HEK293 (cell line): ENCODE results near the gene INPP5F.

ENCODE experiments used
- CTCF ChIA-PET: fragments of 350-600 bp; formaldehyde crosslinking; extraction: SDS; loops from one replicate; lab custom pipeline; 2021; ENCODE audit warnings: antibody characterized with exemption; lab: Yijun Ruan, JAX
- POLR2A ChIA-PET: fragments of 300-600 bp; formaldehyde crosslinking; extraction: SDS; loops from one replicate; lab custom pipeline; 2020; ENCODE audit warnings: antibody characterized with exemption, inconsistent platforms; lab: Yijun Ruan, JAX
- H3K27ac ChIP-seq: fragments of 200-500 bp; sonication (Bioruptor generic); 2 replicates; pipeline ENCODE4 v1.5.1; 2014; ENCODE audit warnings: low read depth, low read length, control low read depth, inconsistent platforms; ENCODE audit errors: extremely low read depth
- H3K36me3 ChIP-seq, 2 experiments: fragments of 200-500 bp in 1 of 2; sonication (Bioruptor generic) in 1 of 2; 1 replicate in 1 of 2; 2 replicates in 1 of 2; pipeline ENCODE4 v1.5.1; 2014 to 2017; ENCODE audit warnings: inconsistent platforms in 2 of 2, low read length in 2 of 2; ENCODE audit not compliant: control insufficient read depth in 2 of 2, insufficient read depth in 1 of 2
- H3K4me1 ChIP-seq: fragments of 200-500 bp; sonication (Bioruptor generic); 2 replicates; pipeline ENCODE4 v1.5.1; 2014; ENCODE audit warnings: mild to moderate bottlenecking, low read length, inconsistent platforms; ENCODE audit not compliant: control insufficient read depth, insufficient read depth
- H3K4me3 ChIP-seq: 2 replicates; pipeline ENCODE4 v1.5.1; 2011; ENCODE audit warnings: low read depth, mild to moderate bottlenecking, control low read depth, low read length, moderate library complexity
- H3K9me3 ChIP-seq: fragments of 200-500 bp; sonication (Bioruptor generic); 2 replicates; pipeline ENCODE4 v1.5.1; 2014; ENCODE audit warnings: low read depth, low read length, inconsistent platforms; ENCODE audit not compliant: control insufficient read depth, insufficient read depth
- BCL11B ChIP-seq: fragments of 450-650 bp; formaldehyde crosslinking; IDR thresholded peaks from 2 replicates; pipeline ENCODE4 v1.5.1; 2016; ENCODE audit warnings: low read depth, missing biosample characterization, missing genetic modification characterization
- FEZF1 ChIP-seq: fragments of 450-650 bp; formaldehyde crosslinking; IDR thresholded peaks from 2 replicates; pipeline ENCODE4 v1.5.1; 2016; ENCODE audit warnings: missing biosample characterization, missing genetic modification characterization
- GLIS1 ChIP-seq: fragments of 450-650 bp; formaldehyde crosslinking; IDR thresholded peaks from 2 replicates; pipeline ENCODE4 v1.5.1; 2016; ENCODE audit warnings: missing biosample characterization, missing genetic modification characterization
- MEIS1 ChIP-seq: sonication (generic); formaldehyde crosslinking; IDR thresholded peaks from 2 replicates; pipeline ENCODE4 v1.8.1; 2022; ENCODE audit warnings: missing genetic modification reagents, mild to moderate bottlenecking, borderline replicate concordance
- MZF1 ChIP-seq: fragments of 450-650 bp; formaldehyde crosslinking; IDR thresholded peaks from 2 replicates; pipeline ENCODE4 v1.5.1; 2017; ENCODE audit warnings: missing biosample characterization, missing genetic modification characterization, borderline replicate concordance
- PATZ1 ChIP-seq: fragments of 450-650 bp; formaldehyde crosslinking; IDR thresholded peaks from 2 replicates; pipeline ENCODE4 v1.5.1; 2016; ENCODE audit warnings: missing biosample characterization, missing genetic modification characterization
- PRDM1 ChIP-seq: fragments of 450-650 bp; formaldehyde crosslinking; IDR thresholded peaks from 2 replicates; pipeline ENCODE4; 2016; ENCODE audit warnings: missing biosample characterization, missing genetic modification characterization
- REPIN1 ChIP-seq: fragments of 450-650 bp; formaldehyde crosslinking; IDR thresholded peaks from 2 replicates; pipeline ENCODE4 v1.5.1; 2017; ENCODE audit warnings: missing biosample characterization, missing genetic modification characterization, low read depth
- SCRT2 ChIP-seq: fragments of 450-650 bp; formaldehyde crosslinking; IDR thresholded peaks from 2 replicates; pipeline ENCODE4 v1.5.1; 2016; ENCODE audit warnings: missing biosample characterization, missing genetic modification characterization
- ZBTB17 ChIP-seq: fragments of 450-650 bp; formaldehyde crosslinking; IDR thresholded peaks from 2 replicates; pipeline ENCODE4 v1.5.1; 2016; ENCODE audit warnings: missing biosample characterization, missing genetic modification characterization
- ZBTB20 ChIP-seq: fragments of 450-650 bp; formaldehyde crosslinking; IDR thresholded peaks from 2 replicates; pipeline ENCODE4 v1.5.1; 2016; ENCODE audit warnings: missing biosample characterization, missing genetic modification characterization
- ZBTB21 ChIP-seq: fragments of 450-650 bp; formaldehyde crosslinking; IDR thresholded peaks from 2 replicates; pipeline ENCODE4 v1.5.1; 2017; ENCODE audit warnings: missing biosample characterization, missing genetic modification characterization
- ZNF10 ChIP-seq: fragments of 450-650 bp; formaldehyde crosslinking; IDR thresholded peaks from 2 replicates; pipeline ENCODE4 v1.5.1; 2017; ENCODE audit warnings: missing biosample characterization, missing genetic modification characterization
- ZNF24 ChIP-seq: fragments of 450-650 bp; formaldehyde crosslinking; IDR thresholded peaks from 2 replicates; pipeline ENCODE4 v1.5.1; 2016; ENCODE audit warnings: missing biosample characterization, missing genetic modification characterization
- ZNF324 ChIP-seq: fragments of 450-650 bp; formaldehyde crosslinking; IDR thresholded peaks from 2 replicates; pipeline ENCODE4 v1.5.1; 2016; ENCODE audit warnings: missing biosample characterization, missing genetic modification characterization
- ZNF341 ChIP-seq: fragments of 450-650 bp; formaldehyde crosslinking; IDR thresholded peaks from 2 replicates; pipeline ENCODE4; 2016; ENCODE audit warnings: low read depth, missing biosample characterization, missing genetic modification characterization
- ZNF561 ChIP-seq: fragments of 450-650 bp; IDR thresholded peaks from 2 replicates; pipeline ENCODE4 v1.5.1; 2018; ENCODE audit warnings: missing biosample characterization, missing genetic modification characterization, borderline replicate concordance
- ZNF600 ChIP-seq: fragments of 450-650 bp; formaldehyde crosslinking; IDR thresholded peaks from 2 replicates; pipeline ENCODE4 v1.5.1; 2016; ENCODE audit warnings: missing biosample characterization, missing genetic modification characterization
- ZNF629 ChIP-seq: fragments of 450-650 bp; formaldehyde crosslinking; IDR thresholded peaks from 2 replicates; pipeline ENCODE4 v1.5.1; 2017; ENCODE audit warnings: missing biosample characterization, missing genetic modification characterization
- ZNF660 ChIP-seq: fragments of 450-650 bp; IDR thresholded peaks from 2 replicates; pipeline ENCODE4 v1.5.1; 2018; ENCODE audit warnings: missing biosample characterization, mild to moderate bottlenecking, missing genetic modification characterization
- ZNF843 ChIP-seq: fragments of 450-650 bp; formaldehyde crosslinking; IDR thresholded peaks from 2 replicates; pipeline ENCODE4 v1.5.1; 2016; ENCODE audit warnings: missing biosample characterization, missing genetic modification characterization
- ZXDB ChIP-seq: fragments of 450-650 bp; formaldehyde crosslinking; IDR thresholded peaks from 2 replicates; pipeline ENCODE4 v1.5.1; 2016; ENCODE audit warnings: missing biosample characterization, missing genetic modification characterization
- TF ChIP-seq, protein P1 (sequence below): fragments of 450-650 bp; formaldehyde crosslinking; IDR thresholded peaks from 2 replicates; pipeline ENCODE4 v1.5.1; 2016; ENCODE audit warnings: missing biosample characterization, missing genetic modification characterization
- TF ChIP-seq, protein P2 (sequence below): fragments of 450-650 bp; formaldehyde crosslinking; IDR thresholded peaks from 2 replicates; pipeline ENCODE4 v1.5.1; 2016; ENCODE audit warnings: missing biosample characterization, missing genetic modification characterization
- TF ChIP-seq, protein P3 (sequence below): fragments of 450-650 bp; formaldehyde crosslinking; IDR thresholded peaks from 2 replicates; pipeline ENCODE4 v1.5.1; 2016; ENCODE audit warnings: missing biosample characterization, missing genetic modification characterization
- TF ChIP-seq, protein P4 (sequence below): fragments of 450-650 bp; formaldehyde crosslinking; IDR thresholded peaks from 2 replicates; pipeline ENCODE4 v1.5.1; 2017; ENCODE audit warnings: missing biosample characterization, missing genetic modification characterization

The INPP5F gene

DNA sequence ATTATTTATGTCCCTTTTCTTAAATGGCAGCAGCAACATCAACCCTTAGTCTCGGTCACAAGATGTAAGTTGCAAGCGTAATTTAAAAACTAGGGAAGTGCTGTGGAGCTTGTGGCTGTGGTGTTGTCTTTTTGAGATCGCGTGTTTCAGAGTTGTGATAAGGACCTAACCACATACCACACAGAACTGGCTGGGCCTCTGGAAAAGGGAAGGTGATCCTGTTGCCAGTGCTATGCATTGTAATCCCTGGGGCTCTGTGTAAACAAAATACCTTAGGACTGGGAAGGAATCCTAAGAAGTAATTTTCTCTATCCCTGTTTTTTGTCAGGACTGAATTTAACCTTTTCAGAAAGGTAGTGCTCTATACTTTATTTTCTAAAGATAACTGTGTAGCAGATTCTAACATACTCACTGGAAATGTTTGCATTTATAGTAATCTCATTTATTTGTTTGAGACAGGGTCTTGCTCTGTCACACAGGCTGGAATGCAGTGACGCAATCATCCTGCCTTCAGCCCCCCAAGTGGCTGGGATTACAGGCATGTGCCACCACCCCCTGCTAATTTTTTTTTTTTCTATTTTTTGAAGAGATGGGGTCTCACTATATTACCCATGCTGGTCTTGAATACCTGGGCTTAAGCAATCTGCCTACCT, 60.4 kb downstream of the INPP5F start:
- no peak overlapping the region for H3K4me3 ChIP-seq
- CTCF ChIA-PET = interaction anchor here (3.0 kb wide), 1 partner anchor 35 kb away, joined by 13 read pairs; no protein-coding TSS in a partner anchor
- no peak overlapping the region for H3K27ac ChIP-seq
- POLR2A ChIA-PET = interaction anchor here (0.7 kb wide), 1 partner anchor 16 kb away, joined by 4 read pairs; no protein-coding TSS in a partner anchor
- no peaks in the 10 kb centered on the region for H3K9me3 ChIP-seq
- no peaks in the 10 kb centered on the region for H3K36me3 ChIP-seq
- H3K4me1 ChIP-seq = peaks cover 19% of the 10 kb centered on the region
- TF ChIP-seq ZNF660 (tag by site-specific recombination) (0 out of 2 replicates have a peak, but pooled peaks have one; percentile 16), ZXDB (tag by site-specific recombination) (0 out of 2 replicates have a peak, but pooled peaks have one; percentile 40), ZNF324 (tag by site-specific recombination) (no peak), PRDM1 (tag by site-specific recombination) (peak; percentile 59), ZNF10 (tag by site-specific recombination) (0 out of 2 replicates have a peak, but pooled peaks have one; percentile 7), MEIS1 (CRISPR knock-in tag) (no peak), ZNF629 (tag by site-specific recombination) (peak; percentile 35), REPIN1 (tag by site-specific recombination) (no peak), SCRT2 (tag by site-specific recombination) (0 out of 2 replicates have a peak, but pooled peaks have one; percentile 10), ZBTB17 (peak; percentile 28; the same call in 1 of the 2 replicates), BCL11B (no peak), ZBTB20 (tag by site-specific recombination) (peak; percentile 88), PATZ1 (tag by site-specific recombination) (peak; percentile 31; the same call in 1 of the 2 replicates), GLIS1 (tag by site-specific recombination) (peak; percentile 91), ZBTB21 (tag by site-specific recombination) (no peak), ZNF561 (0 out of 2 replicates have a peak, but pooled peaks have one; percentile 13), ZNF24 (0 out of 2 replicates have a peak, but pooled peaks have one; percentile 20), ZNF341 (tag by site-specific recombination) (peak; percentile 85), MZF1 (tag by site-specific recombination) (peak; percentile 69), FEZF1 (tag by site-specific recombination) (peak; percentile 81), ZNF600 (tag by site-specific recombination) (peak; percentile 84; the same call in 1 of the 2 replicates), ZNF843 (tag by site-specific recombination) (peak; percentile 59; the same call in 1 of the 2 replicates)
- TF ChIP-seq, protein P1, sequence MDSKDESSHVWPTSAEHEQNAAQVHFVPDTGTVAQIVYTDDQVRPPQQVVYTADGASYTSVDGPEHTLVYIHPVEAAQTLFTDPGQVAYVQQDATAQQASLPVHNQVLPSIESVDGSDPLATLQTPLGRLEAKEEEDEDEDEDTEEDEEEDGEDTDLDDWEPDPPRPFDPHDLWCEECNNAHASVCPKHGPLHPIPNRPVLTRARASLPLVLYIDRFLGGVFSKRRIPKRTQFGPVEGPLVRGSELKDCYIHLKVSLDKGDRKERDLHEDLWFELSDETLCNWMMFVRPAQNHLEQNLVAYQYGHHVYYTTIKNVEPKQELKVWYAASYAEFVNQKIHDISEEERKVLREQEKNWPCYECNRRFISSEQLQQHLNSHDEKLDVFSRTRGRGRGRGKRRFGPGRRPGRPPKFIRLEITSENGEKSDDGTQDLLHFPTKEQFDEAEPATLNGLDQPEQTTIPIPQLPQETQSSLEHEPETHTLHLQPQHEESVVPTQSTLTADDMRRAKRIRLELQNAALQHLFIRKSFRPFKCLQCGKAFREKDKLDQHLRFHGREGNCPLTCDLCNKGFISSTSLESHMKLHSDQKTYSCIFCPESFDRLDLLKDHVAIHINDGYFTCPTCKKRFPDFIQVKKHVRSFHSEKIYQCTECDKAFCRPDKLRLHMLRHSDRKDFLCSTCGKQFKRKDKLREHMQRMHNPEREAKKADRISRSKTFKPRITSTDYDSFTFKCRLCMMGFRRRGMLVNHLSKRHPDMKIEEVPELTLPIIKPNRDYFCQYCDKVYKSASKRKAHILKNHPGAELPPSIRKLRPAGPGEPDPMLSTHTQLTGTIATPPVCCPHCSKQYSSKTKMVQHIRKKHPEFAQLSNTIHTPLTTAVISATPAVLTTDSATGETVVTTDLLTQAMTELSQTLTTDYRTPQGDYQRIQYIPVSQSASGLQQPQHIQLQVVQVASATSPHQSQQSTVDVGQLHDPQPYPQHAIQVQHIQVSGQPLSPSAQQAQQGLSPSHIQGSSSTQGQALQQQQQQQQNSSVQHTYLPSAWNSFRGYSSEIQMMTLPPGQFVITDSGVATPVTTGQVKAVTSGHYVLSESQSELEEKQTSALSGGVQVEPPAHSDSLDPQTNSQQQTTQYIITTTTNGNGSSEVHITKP = peak; percentile 60
- TF ChIP-seq, protein P2, sequence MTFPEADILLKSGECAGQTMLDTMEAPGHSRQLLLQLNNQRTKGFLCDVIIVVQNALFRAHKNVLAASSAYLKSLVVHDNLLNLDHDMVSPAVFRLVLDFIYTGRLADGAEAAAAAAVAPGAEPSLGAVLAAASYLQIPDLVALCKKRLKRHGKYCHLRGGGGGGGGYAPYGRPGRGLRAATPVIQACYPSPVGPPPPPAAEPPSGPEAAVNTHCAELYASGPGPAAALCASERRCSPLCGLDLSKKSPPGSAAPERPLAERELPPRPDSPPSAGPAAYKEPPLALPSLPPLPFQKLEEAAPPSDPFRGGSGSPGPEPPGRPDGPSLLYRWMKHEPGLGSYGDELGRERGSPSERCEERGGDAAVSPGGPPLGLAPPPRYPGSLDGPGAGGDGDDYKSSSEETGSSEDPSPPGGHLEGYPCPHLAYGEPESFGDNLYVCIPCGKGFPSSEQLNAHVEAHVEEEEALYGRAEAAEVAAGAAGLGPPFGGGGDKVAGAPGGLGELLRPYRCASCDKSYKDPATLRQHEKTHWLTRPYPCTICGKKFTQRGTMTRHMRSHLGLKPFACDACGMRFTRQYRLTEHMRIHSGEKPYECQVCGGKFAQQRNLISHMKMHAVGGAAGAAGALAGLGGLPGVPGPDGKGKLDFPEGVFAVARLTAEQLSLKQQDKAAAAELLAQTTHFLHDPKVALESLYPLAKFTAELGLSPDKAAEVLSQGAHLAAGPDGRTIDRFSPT (tag by site-specific recombination) = no peak
- TF ChIP-seq, protein P3, sequence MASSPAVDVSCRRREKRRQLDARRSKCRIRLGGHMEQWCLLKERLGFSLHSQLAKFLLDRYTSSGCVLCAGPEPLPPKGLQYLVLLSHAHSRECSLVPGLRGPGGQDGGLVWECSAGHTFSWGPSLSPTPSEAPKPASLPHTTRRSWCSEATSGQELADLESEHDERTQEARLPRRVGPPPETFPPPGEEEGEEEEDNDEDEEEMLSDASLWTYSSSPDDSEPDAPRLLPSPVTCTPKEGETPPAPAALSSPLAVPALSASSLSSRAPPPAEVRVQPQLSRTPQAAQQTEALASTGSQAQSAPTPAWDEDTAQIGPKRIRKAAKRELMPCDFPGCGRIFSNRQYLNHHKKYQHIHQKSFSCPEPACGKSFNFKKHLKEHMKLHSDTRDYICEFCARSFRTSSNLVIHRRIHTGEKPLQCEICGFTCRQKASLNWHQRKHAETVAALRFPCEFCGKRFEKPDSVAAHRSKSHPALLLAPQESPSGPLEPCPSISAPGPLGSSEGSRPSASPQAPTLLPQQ (tag by site-specific recombination) = 0 out of 2 replicates have a peak, but pooled peaks have one; percentile 11
- TF ChIP-seq, protein P4, sequence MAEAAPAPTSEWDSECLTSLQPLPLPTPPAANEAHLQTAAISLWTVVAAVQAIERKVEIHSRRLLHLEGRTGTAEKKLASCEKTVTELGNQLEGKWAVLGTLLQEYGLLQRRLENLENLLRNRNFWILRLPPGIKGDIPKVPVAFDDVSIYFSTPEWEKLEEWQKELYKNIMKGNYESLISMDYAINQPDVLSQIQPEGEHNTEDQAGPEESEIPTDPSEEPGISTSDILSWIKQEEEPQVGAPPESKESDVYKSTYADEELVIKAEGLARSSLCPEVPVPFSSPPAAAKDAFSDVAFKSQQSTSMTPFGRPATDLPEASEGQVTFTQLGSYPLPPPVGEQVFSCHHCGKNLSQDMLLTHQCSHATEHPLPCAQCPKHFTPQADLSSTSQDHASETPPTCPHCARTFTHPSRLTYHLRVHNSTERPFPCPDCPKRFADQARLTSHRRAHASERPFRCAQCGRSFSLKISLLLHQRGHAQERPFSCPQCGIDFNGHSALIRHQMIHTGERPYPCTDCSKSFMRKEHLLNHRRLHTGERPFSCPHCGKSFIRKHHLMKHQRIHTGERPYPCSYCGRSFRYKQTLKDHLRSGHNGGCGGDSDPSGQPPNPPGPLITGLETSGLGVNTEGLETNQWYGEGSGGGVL (tag by site-specific recombination) = no peak
